Measurements from ENCODE around the gene NIM1K.
"Not testable (repeated sequence)": the region's sequence is repeated elsewhere in the genome, so short reads cannot be mapped to it uniquely, and the experiment has no call there.

NIM1K gene

DNA sequence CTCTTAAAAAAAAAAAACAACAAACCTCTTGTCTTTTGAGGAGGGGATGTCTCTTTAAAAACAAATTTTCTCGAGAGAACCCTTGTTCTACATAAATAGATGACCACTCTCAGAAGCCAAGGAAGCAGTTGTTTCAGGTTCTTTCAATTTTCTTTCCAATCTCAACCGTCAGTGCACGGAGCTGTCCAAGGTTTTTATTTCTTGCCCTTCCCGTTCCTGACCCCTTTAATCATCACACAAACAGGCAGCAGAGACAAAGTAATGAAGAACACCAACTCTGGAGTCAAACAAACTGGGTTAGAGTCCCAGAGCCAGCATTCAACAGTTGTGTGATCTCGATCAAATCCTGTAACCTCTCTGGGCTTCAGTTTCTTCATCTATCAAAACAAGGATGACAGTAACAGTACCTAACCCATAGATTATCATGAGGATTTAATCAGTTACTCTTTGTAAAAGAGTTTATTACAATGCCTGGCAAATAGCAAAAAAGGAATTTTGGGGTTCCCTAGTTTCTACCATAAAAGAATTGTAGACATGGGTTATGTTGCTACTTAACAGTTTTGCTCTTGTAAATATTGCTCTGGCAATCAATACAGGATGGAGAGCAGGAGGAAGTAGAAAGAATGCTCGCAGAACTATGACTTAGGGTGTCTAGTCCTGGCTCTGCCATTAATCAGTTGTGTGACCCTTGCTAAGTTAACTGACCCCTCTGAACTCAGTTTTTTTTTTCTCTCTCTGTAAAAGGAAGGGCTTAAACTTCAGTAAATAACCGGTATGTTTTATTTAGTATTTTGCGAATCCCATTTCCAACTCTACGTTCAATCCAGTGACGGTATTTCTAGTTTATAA is 1.0 kb upstream of the NIM1K start:
- DNase-seq = no peak

DNA sequence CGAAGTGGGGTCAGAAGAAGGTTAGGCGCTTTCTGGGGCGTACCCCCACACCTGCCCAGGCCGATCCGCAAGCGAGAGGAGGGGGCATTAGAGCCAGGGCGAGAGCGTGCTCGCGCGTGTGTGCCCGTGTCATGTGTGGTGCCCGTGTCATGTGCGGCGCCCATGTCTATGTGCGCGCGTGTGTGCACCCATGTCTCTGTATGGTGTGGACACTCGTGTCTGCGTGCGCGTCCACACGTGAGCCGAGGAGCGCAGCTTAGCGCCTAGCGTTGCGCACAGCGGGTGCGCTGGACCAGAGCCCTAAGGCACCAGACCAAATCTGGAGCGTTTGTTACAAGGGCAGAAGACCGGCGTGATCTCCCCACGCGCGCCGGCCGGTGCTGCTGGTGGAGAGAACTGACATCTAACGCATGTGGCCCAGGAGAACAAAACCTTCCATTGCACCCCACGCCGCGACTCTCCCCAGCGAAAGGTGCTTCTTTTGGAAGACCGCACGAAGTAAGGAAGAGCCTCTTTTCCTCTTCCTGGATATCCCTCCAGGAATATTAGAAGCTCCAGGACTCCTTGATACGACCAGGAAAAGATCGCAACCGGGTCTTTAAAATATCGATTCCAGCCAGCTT is 644 bp downstream of the NIM1K start:
- peak; percentile 24 for DNase-seq

DNA sequence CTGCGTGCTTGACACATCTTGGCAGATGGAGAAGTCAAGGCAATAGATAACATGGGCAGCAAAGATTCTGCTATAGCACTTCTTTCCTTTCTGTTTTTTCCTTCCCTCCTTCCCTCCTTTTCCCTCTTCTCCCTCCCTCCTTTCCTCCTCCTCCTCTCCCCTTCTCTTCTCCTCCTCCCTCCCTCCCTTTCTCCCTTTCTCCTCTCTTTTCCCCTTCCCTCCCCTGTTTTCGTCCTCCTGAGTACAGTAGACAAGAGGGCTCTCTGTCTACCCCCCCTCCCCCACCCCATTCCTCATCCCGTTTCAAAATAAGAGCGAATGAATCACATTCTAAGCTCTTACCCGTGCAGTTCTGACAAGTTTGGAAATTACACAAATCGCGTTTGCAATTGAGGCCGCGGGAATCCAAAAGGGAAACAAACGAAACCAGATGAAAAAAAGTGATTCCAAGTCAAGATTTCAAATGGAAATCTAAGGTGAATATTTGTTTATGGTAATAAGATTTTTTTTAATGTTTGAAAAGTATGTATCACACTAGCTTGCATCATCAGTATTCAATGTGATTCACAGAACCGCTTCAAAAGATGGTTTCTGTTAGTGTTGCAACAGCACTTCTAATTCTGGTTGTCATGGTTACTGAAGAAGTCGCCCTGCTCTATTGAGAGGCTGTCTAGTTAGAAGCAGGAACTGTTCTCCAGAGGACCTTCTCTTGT is 1.3 kb downstream of the NIM1K start:
- DNase-seq = peak; percentile 16

DNA sequence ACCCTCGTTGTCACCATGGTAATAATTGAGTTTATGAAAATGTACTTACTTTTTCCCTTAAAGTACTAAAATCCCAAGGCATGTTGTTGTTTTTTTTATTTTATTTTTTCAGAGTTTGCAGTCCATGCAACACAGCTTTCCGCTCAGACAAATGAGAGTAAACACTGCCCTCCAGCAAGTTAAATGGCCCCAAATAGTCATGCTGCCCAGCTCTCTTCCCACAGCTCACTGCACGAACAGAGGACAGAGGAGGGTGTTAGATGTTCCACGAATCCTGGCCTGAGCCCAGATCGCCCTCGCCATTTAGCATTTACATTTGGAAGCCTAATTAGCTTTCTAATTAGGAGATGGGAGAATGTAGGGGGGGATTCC is 1.9 kb downstream of the NIM1K start:
- DNase-seq = no peak

DNA sequence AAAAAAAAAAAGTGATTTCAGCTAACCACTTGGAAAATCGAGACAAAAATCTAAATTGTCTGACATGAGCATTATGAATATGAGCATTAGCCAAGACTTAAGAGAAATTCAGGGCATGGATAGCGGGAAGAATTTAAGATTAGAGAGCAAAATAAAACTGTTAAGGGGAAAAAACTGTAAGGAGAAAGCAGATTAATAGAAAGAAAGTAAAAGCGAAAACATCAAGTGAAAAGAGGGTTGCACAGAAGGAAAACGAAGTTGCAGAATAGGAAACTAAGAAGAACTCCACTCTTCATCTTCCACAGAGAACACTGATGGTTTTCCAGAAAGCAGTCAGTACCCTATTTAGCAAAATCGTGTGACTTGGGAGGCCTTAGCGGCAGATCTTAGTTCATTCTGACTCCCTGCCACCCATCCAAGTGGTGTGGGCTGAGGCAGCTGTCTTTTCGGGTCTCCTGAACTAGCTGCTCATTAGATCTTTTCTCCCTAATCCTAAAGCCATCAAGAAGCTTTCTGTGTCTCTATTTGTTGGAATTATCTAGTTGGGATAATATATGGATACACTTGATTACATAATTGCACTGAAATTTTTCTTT is 3.7 kb downstream of the NIM1K start:
- DNase-seq = no peak

DNA sequence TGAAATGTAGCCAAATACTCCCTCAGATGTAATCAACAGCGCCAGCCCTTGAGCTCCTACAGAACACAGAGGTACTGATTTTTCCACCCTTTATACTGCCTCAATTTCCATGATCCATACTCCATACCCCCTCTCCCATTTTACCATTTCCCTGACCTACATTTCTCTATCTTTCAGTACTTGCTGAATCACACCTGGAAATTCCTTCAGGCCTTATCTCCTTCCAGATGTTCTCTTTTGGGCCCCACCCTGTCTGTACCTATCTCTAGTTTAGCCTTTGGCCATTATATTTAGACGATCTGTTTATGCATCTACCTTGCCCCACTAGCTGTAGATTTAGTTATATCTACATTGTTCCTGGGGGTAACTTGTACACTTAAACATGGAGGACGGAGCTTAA is 5.5 kb downstream of the NIM1K start:
- no peak for DNase-seq

DNA sequence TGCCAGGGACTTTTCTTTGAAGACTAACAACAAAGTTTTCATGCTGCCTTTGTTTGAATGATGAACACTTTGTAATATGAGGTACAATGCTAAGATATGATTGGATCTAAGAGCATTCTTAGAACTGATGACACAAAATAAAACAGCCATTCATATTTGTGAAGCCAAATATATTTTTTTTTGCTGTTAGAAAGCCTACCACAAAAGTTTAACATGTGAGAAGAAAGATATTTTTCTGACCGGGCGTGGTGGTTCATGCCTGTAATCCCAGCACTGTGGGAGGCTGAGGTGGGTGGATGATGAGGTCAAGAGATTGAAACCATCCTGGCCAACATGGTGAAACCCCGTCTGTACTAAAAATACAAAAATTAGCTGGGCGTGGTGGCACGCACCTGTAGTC is 9.4 kb downstream of the NIM1K start:
- not testable (repeated sequence) for DNase-seq

DNA sequence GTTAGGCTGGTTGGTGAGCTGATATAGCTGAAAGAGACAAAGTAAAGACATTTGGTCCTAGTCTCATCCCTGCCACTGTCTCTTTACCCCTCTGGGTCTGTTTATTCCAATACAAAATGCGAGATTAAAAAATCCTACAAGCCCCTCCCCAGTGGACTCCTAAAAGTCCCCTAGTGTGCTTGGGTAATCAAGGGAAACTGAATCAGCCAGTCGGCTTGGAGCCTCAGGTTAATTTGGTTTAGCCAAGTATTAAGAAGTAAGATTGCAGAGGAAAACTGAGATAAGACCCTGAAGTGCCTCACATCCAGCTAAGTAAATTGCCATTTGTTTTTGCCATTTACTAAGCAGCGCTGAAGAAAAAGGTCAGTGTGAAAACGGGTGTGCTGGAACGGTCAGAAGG is 10.4 kb downstream of the NIM1K start:
- no peak for DNase-seq

DNA sequence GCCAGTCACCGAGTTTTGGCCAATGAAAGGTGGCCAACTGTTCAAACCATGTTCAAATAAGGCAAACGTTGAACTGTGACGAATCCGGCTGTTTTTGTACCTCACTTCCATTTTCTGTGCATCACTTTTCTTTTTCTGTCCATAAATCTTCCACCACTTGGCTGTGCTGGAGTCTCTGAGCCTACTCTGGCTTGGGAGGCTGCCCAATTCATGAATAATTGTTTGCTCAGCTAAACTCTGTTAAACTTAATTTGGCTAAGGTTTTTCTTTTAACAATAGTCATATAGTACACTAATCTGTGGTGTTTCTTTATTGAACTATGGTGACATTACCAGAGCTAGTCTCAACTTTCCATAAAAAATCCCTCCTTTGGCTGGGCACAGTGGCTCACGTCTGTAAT is 11.3 kb downstream of the NIM1K start:
- DNase-seq = no peak

DNA sequence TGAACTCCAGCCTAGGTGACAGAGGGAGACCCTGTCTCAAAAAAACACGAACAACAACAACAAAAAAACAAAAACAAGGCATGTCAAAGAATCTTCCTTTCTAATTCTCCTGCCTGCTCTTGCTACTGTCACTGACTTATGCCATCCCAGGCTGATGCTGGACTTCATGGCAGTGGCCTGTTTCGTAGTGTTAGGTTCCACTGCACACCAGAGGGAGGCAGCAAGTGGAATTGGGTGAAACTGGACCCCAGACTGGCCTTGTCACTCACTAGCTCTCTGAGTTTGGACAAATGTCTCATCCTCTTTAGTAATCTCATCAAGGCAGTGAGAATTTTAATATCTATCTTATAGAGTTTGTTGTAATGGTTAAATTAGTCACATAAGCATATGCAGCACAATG is 12.9 kb downstream of the NIM1K start:
- no peak for DNase-seq

DNA sequence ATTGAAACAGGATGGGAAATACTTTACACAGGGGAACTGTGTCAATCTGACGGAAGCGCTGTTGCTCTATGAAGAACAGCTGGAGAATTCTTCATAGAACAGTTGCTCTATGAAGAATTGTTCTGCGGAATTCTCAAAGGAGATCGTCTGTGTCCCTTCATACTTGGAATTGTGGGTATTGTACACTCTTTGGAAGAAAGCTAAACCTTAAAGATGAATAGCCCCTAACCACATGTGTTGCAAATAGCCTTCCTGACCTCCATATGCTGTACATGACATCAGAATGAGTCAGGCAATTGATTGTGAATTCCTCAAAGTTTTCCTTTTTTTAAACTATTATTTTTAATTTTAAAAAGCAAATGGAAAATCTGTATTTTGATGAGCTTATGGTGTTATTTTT is 15.6 kb downstream of the NIM1K start:
- DNase-seq = no peak

DNA sequence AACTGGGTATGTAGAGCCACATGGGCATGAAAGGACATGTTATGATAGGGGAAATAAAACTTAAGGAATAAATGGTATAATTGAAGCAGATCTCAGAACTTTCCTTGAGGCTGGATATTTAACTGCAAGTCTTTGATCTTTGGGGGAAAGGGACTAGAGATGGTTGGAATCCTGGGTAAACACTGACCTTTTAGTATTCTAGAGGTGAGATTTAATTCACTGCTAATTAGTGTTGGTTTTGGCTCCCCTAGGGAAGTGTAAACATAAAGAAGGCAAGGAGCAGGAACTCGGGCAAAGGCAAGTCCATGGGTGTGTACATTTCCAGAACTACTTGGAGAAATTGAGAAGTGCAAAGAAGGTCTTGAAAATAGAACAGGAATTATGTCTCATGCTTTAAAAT is 16.6 kb downstream of the NIM1K start:
- DNase-seq = no peak

DNA sequence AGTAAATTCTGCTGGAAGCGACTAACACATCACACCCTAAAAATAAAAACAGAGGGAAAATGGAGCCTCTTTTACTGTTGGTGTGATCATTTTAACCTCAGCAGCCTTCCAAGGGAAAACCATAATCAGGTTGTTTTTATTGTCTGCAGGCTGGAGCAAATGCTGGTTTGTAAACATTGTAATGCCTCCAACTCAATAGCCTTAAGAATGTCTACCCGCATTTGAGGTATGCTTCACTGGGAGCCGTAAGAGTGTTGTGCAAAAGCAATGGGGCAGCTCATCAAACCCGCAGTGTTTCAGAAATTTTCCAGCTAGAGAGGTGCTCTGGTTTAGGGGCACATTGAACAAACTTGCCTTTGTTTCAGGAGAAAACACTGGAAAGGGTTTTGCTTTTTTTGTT is 17.0 kb downstream of the NIM1K start:
- no peak for DNase-seq

DNA sequence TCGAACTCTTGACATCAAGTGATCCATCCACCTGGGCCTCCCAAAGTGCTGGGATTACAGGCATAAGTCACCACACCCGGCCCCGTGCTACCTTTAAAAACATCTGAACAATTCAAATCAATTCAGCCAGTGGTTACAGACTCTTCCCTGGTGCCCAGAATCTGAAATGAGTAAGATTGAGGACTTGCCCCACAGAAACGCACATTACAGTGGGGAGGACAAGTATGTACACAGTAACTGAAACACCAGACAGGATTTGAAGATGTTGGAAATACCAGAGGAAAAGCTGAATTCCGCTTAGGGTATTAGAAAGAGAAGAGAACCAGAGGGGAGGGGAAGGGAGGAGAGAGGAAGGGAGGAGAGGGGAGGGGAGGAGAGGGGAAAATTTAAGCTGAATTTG is 17.8 kb downstream of the NIM1K start:
- DNase-seq = no peak

DNA sequence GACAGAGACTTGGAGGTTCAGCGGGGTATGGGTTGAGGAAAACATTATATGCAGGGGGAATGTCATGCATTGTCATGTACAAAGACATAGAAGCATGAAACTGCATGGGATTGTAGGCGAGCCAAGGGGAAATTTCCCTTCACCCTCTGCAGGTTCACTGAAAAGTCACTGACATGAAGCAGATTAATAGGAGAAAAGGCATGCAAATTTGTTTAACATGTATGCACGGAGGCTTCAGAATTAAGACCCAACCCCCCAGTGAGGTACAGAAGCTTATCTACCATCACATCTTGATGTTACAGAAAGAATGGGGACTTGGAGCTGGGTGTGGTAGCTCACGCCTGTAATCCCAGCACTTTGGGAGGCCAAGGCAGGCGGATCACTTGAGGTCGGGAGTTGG is 18.5 kb downstream of the NIM1K start:
- DNase-seq = no peak

DNA sequence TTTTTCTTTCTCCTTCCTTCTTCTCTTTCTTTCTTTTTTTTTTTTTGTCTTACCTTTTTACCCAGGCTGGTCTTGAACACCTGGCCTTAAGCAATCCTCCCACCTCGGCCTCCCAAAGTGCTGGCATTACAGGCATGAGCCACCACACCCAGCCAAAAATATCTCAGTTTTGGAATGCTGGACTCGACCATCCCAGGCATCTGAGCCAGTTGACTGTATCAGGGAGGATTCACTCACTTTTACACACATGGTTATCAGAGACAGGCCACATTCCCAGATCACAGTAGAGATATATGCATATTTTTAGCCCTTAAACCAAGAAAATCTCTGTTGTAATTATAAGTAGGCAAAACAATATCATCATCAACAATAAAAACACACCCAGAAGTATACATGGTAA is 21.9 kb downstream of the NIM1K start:
- DNase-seq = no peak

DNA sequence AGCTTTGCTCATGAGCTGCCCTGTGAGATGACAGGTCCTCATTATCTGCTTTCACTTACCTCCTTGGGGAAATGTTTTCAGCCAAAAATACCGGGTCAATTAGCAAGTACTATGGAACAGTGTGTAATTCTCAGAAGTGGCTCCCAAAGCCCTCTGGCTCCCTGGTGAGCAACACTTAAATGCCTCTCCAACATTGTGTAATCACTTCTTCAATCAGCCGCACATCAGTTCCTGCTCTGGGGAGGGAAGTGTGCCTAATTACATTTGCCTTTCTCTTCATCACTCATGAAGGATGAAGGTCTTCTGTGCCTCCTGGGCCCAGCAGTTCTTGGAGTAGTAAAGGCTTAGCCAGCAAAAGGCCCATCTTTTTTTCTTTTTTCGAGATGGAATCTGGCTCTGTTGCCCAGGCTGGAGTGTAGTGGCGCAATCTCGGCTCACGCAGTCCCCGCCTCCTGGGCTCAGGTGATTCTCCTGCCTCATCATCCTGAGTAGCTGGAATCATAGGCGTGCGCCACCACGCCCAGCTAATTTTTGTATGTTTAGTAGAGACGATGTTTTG is 23.1 kb downstream of the NIM1K start:
- no peak for DNase-seq

DNA sequence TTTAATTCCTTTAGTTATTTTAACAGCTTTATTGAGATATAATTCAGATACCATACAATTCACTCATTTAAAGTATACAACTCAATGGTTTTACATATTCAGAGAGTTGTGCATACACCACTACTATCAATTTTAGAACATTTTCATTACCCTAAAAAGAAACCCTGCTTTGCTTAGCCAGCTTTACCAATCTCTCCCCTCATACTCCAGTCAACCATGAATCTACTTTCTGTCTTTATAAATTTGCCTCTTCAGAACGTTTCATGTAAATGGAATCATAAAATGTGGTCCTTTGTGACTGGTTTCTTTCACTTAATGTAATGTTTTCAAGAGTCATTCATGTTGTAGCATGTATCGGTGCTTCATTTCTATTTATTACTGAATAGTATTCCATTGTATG is 24.9 kb downstream of the NIM1K start:
- no peak for DNase-seq

DNA sequence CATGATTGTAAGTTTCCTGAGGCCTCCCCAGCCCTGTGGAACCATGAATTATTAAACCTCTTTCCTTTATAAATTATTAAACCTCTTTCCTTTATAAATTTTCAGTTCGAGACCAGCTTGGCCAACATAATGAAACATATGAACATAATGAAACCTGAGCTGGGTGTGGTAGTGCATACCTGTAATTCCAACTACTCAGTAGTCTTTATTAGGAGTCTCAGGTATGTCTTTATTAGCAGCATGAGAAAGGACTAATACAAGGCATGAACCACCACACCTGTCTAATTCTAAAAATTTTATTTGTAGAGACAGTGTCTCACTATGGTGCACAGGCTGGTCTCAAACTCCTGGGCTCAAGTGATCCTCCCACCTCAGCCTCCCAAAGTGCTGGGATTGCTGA is 27.1 kb downstream of the NIM1K start:
- DNase-seq = no peak

DNA sequence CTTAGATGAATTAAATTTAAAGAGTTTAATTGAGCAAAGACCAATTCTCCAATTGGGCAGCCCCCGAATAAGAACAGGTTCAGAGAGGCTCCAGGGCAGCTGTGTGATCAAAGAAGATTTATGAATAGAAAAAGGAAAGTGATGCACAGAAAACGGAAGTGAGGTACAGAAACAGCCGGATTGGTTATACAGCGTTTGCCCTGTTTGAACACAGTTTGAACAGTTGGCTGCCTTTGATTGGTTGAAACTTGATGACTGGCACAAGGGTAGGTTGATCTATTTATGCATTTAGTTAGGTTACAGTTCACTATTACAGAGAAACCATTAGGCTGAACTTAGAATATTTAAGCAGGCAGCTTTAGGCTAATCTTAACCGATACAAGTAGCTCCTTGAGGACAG is 29.5 kb downstream of the NIM1K start:
- no peak for DNase-seq

DNA sequence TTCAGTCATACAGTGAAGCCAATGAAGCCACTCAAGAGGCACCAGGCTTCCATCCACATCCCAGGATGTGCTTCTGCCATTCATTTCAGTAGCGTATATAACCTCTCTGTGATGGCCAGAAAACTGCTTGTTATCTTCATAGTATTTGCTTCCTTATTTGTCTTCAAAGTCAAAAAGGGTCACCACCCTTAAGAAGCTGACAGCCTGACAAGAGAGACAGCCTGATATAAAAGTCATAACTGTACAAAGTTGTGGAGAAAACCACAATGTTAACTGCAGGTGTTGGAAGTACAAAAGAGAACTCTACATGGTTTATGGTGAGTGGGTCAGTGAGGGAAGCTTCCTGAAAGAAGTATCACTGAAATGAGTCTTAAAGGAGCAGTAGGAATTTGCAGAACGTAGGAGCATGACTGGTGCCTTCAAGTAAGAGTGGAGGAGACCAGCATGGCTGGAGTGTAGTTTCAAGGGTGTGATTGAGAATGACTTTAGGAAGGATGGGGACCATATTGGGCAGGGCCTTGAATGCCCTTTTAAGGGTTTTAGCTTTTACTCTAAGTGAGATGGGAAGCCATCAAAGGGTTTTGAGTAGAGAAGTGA is 33.7 kb downstream of the NIM1K start:
- DNase-seq = no peak

DNA sequence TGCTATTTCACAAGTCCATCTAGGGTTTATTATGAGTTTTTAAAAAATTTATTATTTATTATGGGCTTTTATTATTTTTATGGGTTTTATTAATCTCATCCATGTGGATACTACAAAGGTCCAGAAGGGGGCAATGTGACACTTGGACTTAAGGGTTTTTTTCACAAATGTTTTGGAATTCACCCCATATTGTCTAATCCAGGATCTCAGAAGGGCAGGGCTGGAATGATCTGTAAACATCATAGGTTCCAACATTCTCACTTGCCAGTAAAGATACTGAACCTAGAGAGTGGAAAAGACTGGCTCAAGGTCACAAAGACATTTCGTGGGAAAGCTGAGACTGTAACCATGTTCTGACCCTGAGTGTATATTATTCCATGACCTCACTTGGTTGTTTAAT is 35.6 kb downstream of the NIM1K start:
- DNase-seq = no peak

DNA sequence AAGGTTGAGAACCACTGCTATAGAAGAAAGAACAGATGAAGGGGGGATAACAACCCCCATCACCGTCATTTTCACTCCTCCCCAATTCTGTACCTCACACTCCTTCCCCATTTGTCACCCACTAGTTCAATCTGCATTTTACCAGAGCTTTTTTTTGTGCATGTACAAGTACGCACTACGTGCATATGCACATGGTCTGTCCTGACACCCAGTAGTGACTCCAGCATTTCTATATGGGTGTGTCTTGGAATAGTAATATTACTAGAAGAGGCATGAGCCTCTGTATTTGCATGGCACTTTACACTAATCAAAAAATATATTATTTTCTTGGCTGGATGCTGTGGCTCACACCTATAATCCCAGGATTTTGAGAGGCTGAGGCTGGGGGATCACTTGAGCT is 38.7 kb downstream of the NIM1K start:
- no peak for DNase-seq

Data from activated CD8-positive, alpha-beta memory T cell treated with anti-CD3 and anti-CD28 coated beads, Interleukin-2, amount 50 U/mL, for 4 hours (primary cell).